Activated CD4-positive, alpha-beta T cell treated with anti-CD3 and anti-CD28 coated beads for 48 hours (primary cell): ENCODE results near the gene OR6C6.
"Not testable (repeated sequence)": the region's sequence is repeated elsewhere in the genome, so short reads cannot be mapped to it uniquely, and the experiment has no call there.

Experiments
- DNase-seq: peaks from one replicate; pipeline ENCODE4 v3.0.0-alpha.2; 2020

Gene OR6C6

GRCh38 chr12:55296469-55296868 is at the start of gene OR6C6:
Gene OR6C6, minus strand, starts transcription at chr12:55296569. Its CDS starts 1,337 bp downstream, at chr12:55295232.
- DNase-seq: no peak

- DNase-seq: no peak
Measured at GRCh38 chr12:55336002-55336401, 39.6 kb upstream of the OR6C6 start.

GRCh38 chr12:55330446-55330845 is 34.1 kb upstream of the OR6C6 start, which contains the start of gene OR6C3:
Gene OR6C3, plus strand, starts transcription at chr12:55330746. Its CDS starts 955 bp downstream, at chr12:55331701.
- no peak for DNase-seq

- not testable (repeated sequence) for DNase-seq
Measured at GRCh38 chr12:55325801-55326200, 29.4 kb upstream of the OR6C6 start.

- DNase-seq: no peak
Measured at GRCh38 chr12:55320201-55320600, 23.8 kb upstream of the OR6C6 start.

- DNase-seq: no peak
Measured at GRCh38 chr12:55314043-55314442, 17.7 kb upstream of the OR6C6 start, which contains the start of gene OR6C1. Gene OR6C1, plus strand, starts transcription at chr12:55314343. Its CDS starts 6,257 bp downstream, at chr12:55320600.

GRCh38 chr12:55289999-55290398 is 6.4 kb downstream of the OR6C6 start:
- DNase-seq: no peak

- DNase-seq: no peak
Measured at GRCh38 chr12:55280991-55281390, 15.4 kb downstream of the OR6C6 start.

GRCh38 chr12:55258303-55258702 is 38.1 kb downstream of the OR6C6 start:
- no peak for DNase-seq

GRCh38 chr12:55256831-55257230 is 39.5 kb downstream of the OR6C6 start:
- DNase-seq: no peak

GRCh38 chr12:55253281-55253680 is 43.1 kb downstream of the OR6C6 start:
- DNase-seq: no peak

- DNase-seq: no peak
Measured at GRCh38 chr12:55250944-55251343, 45.4 kb downstream of the OR6C6 start.

- DNase-seq: no peak
Measured at GRCh38 chr12:55246159-55246558, 50.2 kb downstream of the OR6C6 start.

- no peak for DNase-seq
Measured at GRCh38 chr12:55244309-55244708, 52.1 kb downstream of the OR6C6 start, which contains the start of gene OR6C74. Gene OR6C74, plus strand, starts transcription at chr12:55244609. Its CDS starts 2,679 bp downstream, at chr12:55247288.
